GM06990 (cell line): ENCODE measurements around the gene BNC2.

ENCODE experiments used
- DNase-seq: peaks from one replicate; pipeline ENCODE4 v3.0.0-alpha.2; 2011; ENCODE audit not compliant: insufficient read length; ENCODE audit errors: extremely low read depth
- H3K27me3 ChIP-seq: replicated peaks from 2 replicates; pipeline ENCODE4 v1.6.0; 2011; ENCODE audit warnings: low read length; ENCODE audit not compliant: control insufficient read depth, insufficient read depth
- H3K36me3 ChIP-seq: 2 replicates; pipeline ENCODE4 v1.5.1; 2011; ENCODE audit warnings: low read length; ENCODE audit not compliant: control insufficient read depth, insufficient read depth
- H3K4me3 ChIP-seq: replicated peaks from 2 replicates; pipeline ENCODE4 v1.5.1; 2011; ENCODE audit warnings: low read depth, mild to moderate bottlenecking, control low read depth, low read length
- TF ChIP-seq, protein P1 (sequence below): IDR thresholded peaks from 2 replicates; pipeline ENCODE4 v1.5.1; 2011; ENCODE audit warnings: low read length, control low read depth, mild to moderate bottlenecking, inconsistent platforms; ENCODE audit not compliant: insufficient read depth, poor library complexity, severe bottlenecking

The BNC2 gene

DNA sequence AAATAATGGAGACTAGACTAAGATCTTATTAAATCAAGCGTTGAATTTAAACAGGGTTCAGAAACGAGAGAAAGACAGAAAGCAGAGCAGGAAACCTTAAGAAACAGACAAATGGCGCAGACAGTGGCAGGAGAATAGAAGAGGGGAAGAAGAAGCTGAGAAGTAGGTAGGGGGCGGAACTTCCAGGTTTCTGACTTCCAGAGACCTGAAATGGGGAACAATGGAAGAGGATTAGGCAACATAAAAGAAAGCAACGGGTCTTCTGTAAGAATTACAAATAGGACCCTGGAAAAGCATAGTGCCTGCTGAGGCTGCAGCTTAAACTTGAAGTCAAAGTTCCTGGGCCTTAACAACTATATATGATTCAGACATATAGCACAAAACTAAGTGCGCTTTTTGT, 101.7 kb downstream of the BNC2 start:
- H3K4me3 ChIP-seq: no peak overlapping the region

DNA sequence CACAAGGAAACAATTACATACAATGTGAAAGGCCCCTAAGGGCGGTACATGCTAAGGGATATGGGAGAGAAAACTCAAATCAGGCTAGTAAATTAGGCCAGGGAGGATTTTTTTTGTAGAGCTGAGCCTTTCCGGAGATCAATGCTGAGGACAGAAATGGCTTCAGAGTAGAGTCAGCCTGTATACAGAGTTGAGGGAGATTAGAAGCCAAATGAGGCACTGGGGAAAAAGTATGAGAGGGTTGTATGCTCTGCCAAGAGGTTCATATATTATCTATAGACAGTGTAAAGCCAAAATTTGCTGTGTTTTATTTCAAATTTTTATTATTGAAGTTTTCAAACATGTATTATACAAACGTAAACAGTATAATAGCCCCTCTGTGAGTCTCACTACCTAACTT, 103.1 kb downstream of the BNC2 start:
- no peaks in the 10 kb centered on the region for H3K27me3 ChIP-seq
- no peak overlapping the region for H3K4me3 ChIP-seq
- TF ChIP-seq, protein P1, sequence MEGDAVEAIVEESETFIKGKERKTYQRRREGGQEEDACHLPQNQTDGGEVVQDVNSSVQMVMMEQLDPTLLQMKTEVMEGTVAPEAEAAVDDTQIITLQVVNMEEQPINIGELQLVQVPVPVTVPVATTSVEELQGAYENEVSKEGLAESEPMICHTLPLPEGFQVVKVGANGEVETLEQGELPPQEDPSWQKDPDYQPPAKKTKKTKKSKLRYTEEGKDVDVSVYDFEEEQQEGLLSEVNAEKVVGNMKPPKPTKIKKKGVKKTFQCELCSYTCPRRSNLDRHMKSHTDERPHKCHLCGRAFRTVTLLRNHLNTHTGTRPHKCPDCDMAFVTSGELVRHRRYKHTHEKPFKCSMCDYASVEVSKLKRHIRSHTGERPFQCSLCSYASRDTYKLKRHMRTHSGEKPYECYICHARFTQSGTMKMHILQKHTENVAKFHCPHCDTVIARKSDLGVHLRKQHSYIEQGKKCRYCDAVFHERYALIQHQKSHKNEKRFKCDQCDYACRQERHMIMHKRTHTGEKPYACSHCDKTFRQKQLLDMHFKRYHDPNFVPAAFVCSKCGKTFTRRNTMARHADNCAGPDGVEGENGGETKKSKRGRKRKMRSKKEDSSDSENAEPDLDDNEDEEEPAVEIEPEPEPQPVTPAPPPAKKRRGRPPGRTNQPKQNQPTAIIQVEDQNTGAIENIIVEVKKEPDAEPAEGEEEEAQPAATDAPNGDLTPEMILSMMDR: no peak
- H3K36me3 ChIP-seq: no peaks in the 10 kb centered on the region
- no peak for DNase-seq

More for the DNA sequence above, 101.7 kb downstream of the BNC2 start:
- no peak for DNase-seq
- TF ChIP-seq, protein P1: no peak
- Histone ChIP-seq H3K36me3 (no peaks in the 10 kb centered on the region), H3K27me3 (no peaks in the 10 kb centered on the region)

DNA sequence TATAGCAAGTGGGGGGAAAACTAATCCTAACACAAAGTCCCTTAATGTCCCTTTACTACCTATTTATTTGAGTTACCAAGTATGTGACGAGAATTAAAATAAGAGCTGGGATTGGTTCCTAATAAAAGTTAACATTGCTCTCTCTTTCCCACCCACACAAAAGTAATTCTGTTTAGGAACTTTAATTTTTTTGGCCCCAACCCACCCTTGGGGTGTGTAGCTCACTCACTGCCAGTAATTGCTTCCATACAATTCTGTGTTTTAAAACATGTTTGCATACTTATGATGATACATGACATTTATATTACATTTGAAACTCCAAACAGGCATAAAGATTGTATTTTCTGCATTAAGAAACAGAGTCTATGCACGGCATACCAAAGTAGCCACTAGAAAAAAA, 106.5 kb downstream of the BNC2 start:
- Histone ChIP-seq H3K4me3 (no peak overlapping the region), H3K27me3 (no peaks in the 10 kb centered on the region), H3K36me3 (no peaks in the 10 kb centered on the region)
- DNase-seq: no peak
- TF ChIP-seq, protein P1: no peak

DNA sequence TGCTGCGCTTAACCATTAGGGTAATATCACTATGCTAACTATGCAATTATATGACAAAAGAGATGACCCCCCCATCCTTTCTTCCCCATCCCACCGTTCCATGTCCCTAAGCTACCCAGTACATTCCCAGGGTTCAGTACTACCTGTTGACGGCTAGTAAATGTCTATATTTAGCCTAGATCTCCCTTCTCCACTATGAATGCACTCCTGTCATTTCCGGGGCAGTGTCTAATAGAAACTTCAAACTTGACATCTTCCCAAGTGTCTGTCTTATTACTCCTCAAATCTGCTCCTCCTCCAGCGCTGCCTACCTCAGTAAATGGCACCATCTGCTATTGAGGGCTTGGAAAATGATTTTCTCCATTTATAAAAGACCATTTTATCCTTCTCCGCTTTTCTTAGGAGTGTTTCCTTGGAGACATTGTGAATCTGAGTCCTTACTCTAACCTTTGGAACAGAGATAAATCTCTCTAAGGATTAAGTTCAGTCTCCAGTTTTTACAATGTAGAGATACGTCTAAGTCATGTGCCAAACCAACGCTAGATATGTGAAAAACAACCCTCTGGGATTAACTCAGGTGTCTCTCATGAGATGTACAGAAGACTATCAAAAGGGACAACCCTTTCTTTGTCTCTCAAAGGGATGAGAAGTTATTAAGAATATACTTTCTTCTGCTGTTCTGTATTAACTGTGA, 114.9 kb downstream of the BNC2 start:
- no peak for DNase-seq
- H3K4me3 ChIP-seq: no peak overlapping the region
- TF ChIP-seq, protein P1: no peak

DNA sequence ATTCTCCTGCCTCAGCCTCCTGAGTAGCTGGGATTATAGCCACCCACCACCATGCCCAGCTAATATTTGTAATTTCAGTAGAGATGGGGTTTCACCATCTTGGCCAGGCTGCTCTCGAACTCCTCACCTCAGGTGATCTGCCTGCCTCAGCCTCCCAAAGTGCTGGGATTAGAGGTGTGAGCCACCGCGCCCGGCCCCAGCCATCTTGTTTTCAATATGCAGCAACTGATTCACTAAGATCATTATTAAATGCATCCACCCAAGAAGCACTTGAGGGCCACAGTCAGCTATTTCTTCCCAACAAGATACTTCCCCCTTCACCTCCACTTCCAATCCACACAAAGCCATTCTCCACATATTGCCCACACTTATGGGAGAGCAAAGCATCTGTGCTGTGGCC, 115.8 kb downstream of the BNC2 start:
- DNase-seq: no peak
- Histone ChIP-seq H3K27me3 (no peaks in the 10 kb centered on the region), H3K36me3 (no peaks in the 10 kb centered on the region), H3K4me3 (no peak overlapping the region)
- TF ChIP-seq, protein P1: no peak

More for the DNA sequence above, 114.9 kb downstream of the BNC2 start:
- Histone ChIP-seq H3K27me3 (no peaks in the 10 kb centered on the region), H3K36me3 (no peaks in the 10 kb centered on the region)

DNA sequence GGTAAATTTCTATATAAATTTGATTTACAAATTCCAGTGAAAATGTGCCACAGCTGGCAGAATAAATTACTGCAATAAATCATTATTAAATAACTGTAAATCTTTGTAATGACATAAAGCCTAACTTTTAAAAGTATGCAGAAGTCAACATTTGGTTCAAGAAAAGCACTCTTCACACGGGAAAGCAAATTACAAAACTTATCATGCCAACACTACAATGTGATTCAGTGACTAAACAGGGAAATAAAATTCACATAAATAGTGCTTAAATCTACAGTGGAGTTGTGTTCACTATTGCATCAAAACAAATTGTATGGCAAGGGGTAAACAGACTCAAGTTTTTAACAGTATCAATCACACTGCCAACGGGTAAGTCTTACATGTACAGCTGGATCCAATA, 117.2 kb downstream of the BNC2 start:
- no peak for DNase-seq
- TF ChIP-seq, protein P1: no peak

More for the DNA sequence above, 117.2 kb downstream of the BNC2 start:
- no peaks in the 10 kb centered on the region for H3K36me3 ChIP-seq
- H3K27me3 ChIP-seq: no peaks in the 10 kb centered on the region
- no peak overlapping the region for H3K4me3 ChIP-seq
